ENCODE measurements around the gene MYO7B. TPM values are rescaled to one million over a fixed set of nuclear protein-coding genes. Genes with fewer than 3 reads are reported as not detected.

The MYO7B gene
- total RNA-seq, 1 donor from 2014 or later, result 1.7 TPM

DNA sequence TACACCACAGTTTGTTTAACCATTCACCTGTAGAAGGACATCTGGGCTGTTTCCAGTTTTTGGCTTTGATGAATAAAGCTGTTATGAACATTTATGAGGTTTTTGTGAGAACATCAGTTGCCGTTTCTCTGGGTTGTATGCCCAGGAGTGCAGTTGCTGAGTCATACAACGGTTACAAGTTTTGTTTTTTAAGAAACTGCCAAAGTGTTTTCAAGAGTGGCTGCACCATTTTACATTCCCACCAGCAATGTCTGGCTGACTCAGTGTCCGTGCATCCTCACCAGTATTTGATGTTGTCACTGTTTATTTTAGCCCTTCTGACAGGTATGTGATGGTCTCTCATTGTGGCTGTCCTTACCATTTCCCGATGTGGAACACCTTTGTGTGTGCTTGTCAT lies 62.5 kb downstream of the MYO7B start:
- H3K27ac Mint-ChIP-seq, result no peak overlapping the region
- H3K4me1 Mint-ChIP-seq (ENCODE audit: unreplicated experiment), result no peaks in the 10 kb centered on the region
- no peak overlapping the region for H3K4me3 Mint-ChIP-seq
- peaks cover 12% of the 10 kb centered on the region for H3K27me3 Mint-ChIP-seq
- DNase-seq (ENCODE audit: extremely low spot score, unreplicated experiment), result peak; percentile 22
- TF ChIP-seq, protein P1, sequence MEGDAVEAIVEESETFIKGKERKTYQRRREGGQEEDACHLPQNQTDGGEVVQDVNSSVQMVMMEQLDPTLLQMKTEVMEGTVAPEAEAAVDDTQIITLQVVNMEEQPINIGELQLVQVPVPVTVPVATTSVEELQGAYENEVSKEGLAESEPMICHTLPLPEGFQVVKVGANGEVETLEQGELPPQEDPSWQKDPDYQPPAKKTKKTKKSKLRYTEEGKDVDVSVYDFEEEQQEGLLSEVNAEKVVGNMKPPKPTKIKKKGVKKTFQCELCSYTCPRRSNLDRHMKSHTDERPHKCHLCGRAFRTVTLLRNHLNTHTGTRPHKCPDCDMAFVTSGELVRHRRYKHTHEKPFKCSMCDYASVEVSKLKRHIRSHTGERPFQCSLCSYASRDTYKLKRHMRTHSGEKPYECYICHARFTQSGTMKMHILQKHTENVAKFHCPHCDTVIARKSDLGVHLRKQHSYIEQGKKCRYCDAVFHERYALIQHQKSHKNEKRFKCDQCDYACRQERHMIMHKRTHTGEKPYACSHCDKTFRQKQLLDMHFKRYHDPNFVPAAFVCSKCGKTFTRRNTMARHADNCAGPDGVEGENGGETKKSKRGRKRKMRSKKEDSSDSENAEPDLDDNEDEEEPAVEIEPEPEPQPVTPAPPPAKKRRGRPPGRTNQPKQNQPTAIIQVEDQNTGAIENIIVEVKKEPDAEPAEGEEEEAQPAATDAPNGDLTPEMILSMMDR (conservative IDR thresholded peaks at IDR 0.05), result no peak
- peaks cover under 1% of the 10 kb centered on the region for H3K9me3 Mint-ChIP-seq
- no peaks in the 10 kb centered on the region for H3K36me3 Mint-ChIP-seq

DNA sequence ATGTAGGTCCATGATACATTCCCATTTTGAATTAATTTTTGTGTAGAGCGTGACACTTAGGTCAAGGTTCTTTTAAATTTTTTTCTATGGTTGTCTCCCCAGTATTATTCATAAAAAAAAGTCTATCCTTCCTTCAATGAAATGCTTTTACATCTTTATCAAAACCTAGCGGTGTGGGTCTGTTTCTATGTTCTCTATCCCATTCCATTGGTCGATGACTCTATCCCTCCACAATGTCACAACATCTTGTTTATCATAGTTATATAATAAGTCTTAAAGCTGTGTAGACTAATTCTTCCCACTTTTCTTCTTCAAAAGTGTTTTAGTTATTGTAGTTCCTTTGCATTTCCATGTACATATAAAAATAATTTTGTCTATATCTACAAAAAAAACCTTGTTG lies 63.2 kb downstream of the MYO7B start:
- DNase-seq (ENCODE audit: extremely low spot score, unreplicated experiment), result no peak
- no peak overlapping the region for H3K27ac Mint-ChIP-seq
- H3K36me3 Mint-ChIP-seq, result no peaks in the 10 kb centered on the region
- H3K27me3 Mint-ChIP-seq, result peaks cover 12% of the 10 kb centered on the region
- H3K4me1 Mint-ChIP-seq (ENCODE audit: unreplicated experiment), result no peaks in the 10 kb centered on the region
- no peak overlapping the region for H3K4me3 Mint-ChIP-seq
- TF ChIP-seq, protein P1 (conservative IDR thresholded peaks at IDR 0.05), result no peak
- H3K9me3 Mint-ChIP-seq, result peaks cover 4% of the 10 kb centered on the region

DNA sequence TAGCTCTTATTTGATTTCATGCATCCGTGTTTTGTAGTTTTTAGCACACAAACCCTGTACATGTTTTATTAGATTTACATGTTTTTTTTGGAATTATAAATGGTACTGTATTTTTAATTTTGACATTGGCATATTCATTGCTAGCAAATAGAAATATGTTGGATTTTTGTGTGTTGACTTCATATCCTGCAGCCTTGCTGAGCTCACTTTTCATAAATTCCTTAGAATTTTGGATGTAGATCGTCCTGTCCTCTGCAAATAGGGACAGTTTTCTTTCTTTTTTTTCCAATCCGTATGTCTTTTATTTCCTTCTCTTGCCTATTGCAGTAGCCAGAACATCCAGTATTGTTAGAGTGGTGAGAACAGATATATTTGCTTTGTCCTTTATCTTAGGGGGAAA lies 63.7 kb downstream of the MYO7B start:
- Mint-ChIP-seq H3K4me3 (no peak overlapping the region), H3K36me3 (no peaks in the 10 kb centered on the region), H3K27me3 (peaks cover 12% of the 10 kb centered on the region), H3K4me1 (ENCODE audit: unreplicated experiment) (no peaks in the 10 kb centered on the region), H3K27ac (no peak overlapping the region), H3K9me3 (peaks cover 6% of the 10 kb centered on the region)
- DNase-seq (ENCODE audit: extremely low spot score, unreplicated experiment), result no peak
- TF ChIP-seq, protein P1 (conservative IDR thresholded peaks at IDR 0.05), result no peak

DNA sequence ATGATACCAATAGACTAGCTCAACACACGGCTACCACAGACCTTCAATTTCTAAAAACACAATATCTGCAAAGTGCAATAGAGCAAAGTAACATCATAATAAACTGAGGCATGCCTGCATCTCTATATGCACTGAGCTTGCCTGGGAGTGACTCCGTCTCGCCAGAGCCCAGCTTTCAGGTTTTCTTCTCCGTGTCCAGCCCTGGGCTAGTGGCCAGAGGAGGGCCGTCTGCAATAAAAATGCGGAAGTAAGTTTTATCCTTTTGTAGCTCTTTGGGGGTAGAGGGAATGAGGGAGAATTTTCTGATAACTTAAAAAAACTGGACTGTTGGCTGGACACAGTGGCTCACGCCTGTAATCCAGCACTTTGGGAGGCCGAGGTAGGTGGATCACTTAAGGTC lies 69.5 kb downstream of the MYO7B start:
- DNase-seq (ENCODE audit: extremely low spot score, unreplicated experiment), result no peak
- Mint-ChIP-seq H3K4me1 (ENCODE audit: unreplicated experiment) (no peaks in the 10 kb centered on the region), H3K9me3 (peaks cover 8% of the 10 kb centered on the region), H3K36me3 (no peaks in the 10 kb centered on the region), H3K27me3 (no peaks in the 10 kb centered on the region), H3K27ac (no peak overlapping the region), H3K4me3 (no peak overlapping the region)
- TF ChIP-seq, protein P1 (conservative IDR thresholded peaks at IDR 0.05), result no peak

DNA sequence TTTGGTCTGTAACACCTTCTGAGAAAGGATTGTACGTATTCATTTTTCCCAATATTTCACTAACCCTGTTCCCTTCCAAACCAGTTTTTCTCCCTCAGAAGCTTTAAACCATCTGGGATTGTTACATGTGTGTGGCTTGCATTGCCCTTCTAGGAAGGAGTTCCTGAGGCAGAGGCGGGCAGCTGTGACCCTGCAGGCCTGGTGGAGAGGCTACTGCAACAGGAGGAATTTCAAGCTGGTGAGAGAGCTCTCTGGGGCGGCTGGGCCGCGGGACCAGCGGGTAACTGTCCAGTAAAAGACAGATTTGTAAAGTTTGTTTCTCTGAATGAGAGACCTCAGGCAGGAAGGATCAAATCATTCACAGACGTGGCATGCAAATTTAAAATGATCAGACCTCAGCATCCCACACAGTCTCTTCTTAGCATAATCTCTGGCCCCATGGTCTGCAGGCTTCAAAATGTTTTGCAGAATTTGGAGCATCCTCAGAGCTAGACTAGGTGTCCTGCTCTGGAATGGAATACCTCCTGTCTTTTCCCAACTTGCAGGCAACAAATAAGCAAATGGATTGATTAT lies 70.3 kb downstream of the MYO7B start:
- H3K36me3 Mint-ChIP-seq, result no peaks in the 10 kb centered on the region
- no peaks in the 10 kb centered on the region for H3K4me1 Mint-ChIP-seq (ENCODE audit: unreplicated experiment)
- H3K4me3 Mint-ChIP-seq, result no peak overlapping the region
- H3K9me3 Mint-ChIP-seq, result peaks cover 8% of the 10 kb centered on the region
- H3K27me3 Mint-ChIP-seq, result no peaks in the 10 kb centered on the region
- DNase-seq (ENCODE audit: extremely low spot score, unreplicated experiment), result peak; percentile 32
- H3K27ac Mint-ChIP-seq, result no peak overlapping the region
- TF ChIP-seq, protein P1 (conservative IDR thresholded peaks at IDR 0.05), result no peak
